Measurements from ENCODE around the gene SH3BP4.

DNA sequence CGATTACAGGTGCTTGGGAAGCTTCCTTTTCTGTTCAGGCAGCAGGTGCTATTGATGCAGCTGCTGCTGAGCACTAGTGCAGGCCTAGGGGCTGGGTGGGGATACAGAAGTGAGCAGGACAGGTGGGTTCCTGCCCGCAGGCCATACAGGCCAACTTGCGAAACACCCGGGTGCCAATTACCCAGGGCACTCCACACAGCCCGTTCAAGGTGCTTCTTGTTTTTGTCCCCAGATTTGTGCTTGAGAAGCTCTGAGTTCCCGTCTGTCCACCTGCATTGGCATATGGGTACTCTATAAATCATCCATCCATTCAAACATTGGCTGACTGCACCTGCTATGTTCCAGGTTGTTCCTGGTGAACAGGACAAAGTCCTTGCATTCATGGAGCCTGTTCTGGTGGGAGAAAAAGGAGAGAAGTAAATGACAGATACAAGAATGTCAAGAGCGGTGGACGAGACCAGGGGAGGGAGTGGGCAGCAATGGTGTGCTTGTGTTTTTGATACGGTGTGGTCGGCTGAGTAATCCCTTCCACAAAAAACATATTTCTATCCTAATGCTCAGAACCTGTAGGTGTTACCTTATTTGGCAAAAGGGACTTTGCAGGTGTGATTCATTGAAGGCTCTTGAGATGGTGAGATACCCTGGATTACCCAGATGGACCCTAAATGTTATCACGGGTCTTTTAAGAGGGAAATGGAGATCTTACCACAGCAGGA is 31.4 kb downstream of the SH3BP4 start:
- TF ChIP-seq, protein P1, sequence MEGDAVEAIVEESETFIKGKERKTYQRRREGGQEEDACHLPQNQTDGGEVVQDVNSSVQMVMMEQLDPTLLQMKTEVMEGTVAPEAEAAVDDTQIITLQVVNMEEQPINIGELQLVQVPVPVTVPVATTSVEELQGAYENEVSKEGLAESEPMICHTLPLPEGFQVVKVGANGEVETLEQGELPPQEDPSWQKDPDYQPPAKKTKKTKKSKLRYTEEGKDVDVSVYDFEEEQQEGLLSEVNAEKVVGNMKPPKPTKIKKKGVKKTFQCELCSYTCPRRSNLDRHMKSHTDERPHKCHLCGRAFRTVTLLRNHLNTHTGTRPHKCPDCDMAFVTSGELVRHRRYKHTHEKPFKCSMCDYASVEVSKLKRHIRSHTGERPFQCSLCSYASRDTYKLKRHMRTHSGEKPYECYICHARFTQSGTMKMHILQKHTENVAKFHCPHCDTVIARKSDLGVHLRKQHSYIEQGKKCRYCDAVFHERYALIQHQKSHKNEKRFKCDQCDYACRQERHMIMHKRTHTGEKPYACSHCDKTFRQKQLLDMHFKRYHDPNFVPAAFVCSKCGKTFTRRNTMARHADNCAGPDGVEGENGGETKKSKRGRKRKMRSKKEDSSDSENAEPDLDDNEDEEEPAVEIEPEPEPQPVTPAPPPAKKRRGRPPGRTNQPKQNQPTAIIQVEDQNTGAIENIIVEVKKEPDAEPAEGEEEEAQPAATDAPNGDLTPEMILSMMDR (conservative IDR thresholded peaks at IDR 0.05; ENCODE audit: low read length), result no peak
- TF ChIP-seq EZH2phosphoT487 (IDR thresholded peaks at IDR 0.05; ENCODE audit: borderline replicate concordance, low read depth, low read length), result no peak
